Lung (tissue), 12 donors: ENCODE measurements around the gene OR52N1. TPM values are rescaled to one million over a fixed set of nuclear protein-coding genes. Genes with fewer than 3 reads are reported as not detected.

Experiments used
- ATAC-seq: fragments of 200-7000 bp; cut with Tn5 transposase; one replicate; pipeline ENCODE4 v1.9.1; 2020; ENCODE audit warnings: moderate number of reproducible peaks; ENCODE audit not compliant: insufficient read depth, low FRiP score
- DNase-seq, 3 donors: peaks; one replicate each; pipeline ENCODE4 v3.0.0-alpha.2; 2013 to 2017
- H3K27ac ChIP-seq, 2 donors: one replicate each; pipeline ENCODE4 v1.5.1; 2013; ENCODE audit warnings: mild to moderate bottlenecking in 2 of 2, moderate library complexity in 2 of 2, control low read depth in 1 of 2, inconsistent platforms in 1 of 2, low read depth in 1 of 2, low read length in 1 of 2
- H3K27me3 ChIP-seq, 3 donors: one replicate each; pipeline ENCODE4 v1.5.1; 2013; ENCODE audit warnings: low read length in 2 of 3; ENCODE audit not compliant: control insufficient read depth in 3 of 3, insufficient read depth in 3 of 3
- H3K36me3 ChIP-seq, 4 donors: one replicate each; pipeline ENCODE4 v1.5.1; 2013; ENCODE audit warnings: low read length in 4 of 4, mild to moderate bottlenecking in 1 of 4, moderate library complexity in 1 of 4; ENCODE audit not compliant: control insufficient read depth in 4 of 4, insufficient read depth in 4 of 4
- H3K4me1 ChIP-seq, 5 donors: one replicate each; pipeline ENCODE4 v1.5.1; 2013; ENCODE audit warnings: low read length in 5 of 5, mild to moderate bottlenecking in 2 of 5, moderate library complexity in 1 of 5; ENCODE audit not compliant: control insufficient read depth in 5 of 5, insufficient read depth in 5 of 5
- H3K4me3 ChIP-seq: one replicate; pipeline ENCODE4 v1.5.1; 2013; ENCODE audit warnings: mild to moderate bottlenecking, control low read depth, moderate library complexity
- H3K9ac ChIP-seq, 2 donors: one replicate each; pipeline ENCODE4 v1.5.1; 2013; ENCODE audit warnings: low read length in 2 of 2, control low read depth in 1 of 2; ENCODE audit not compliant: insufficient read depth in 1 of 2
- H3K9me3 ChIP-seq, 4 donors: one replicate each; pipeline ENCODE4 v1.5.1; 2013; ENCODE audit warnings: low read length in 3 of 4, mild to moderate bottlenecking in 1 of 4, moderate library complexity in 1 of 4; ENCODE audit not compliant: control insufficient read depth in 4 of 4, insufficient read depth in 3 of 4
- WGBS, 2 donors: extraction: QIAGEN DNeasy Blood & Tissue Kit; methylation state at CpG; one replicate each; pipeline ENCODE4 v1.1.7; 2013; 5-methylcytosine and 5-hydroxymethylcytosine counted together
- polyA plus RNA-seq, 2 donors: library from polyadenylated mRNA; stranded (reverse); fragments of 200-250 nt; gene quantifications; one replicate each; pipeline ENCODE4 v1.2.1, GENCODE V29; 2013
- total RNA-seq, 2 donors: library from RNA; depleted of rRNA in 1 of 2; stranded (reverse); fragments of >200 nt in 1 of 2; gene quantifications; one replicate each; pipeline ENCODE4 v1.2.1, GENCODE V29; 2014 to 2021
- TF ChIP-seq, protein P1 (sequence below): IDR thresholded peaks from 2 replicates; pipeline ENCODE4 v1.5.1; 2012; ENCODE audit warnings: mild to moderate bottlenecking; ENCODE audit errors: control extremely low read depth, extremely low read depth
- donor health status: control.
- donor health status: control.
- donor health status: Bipolar disorder and iron deficiency.
- donor health status: healthy.
- donor health status: DM: yes; HTN: yes; CAD: no.

The OR52N1 gene
- total and polyA plus RNA-seq, 4 donors, result not detected

DNA sequence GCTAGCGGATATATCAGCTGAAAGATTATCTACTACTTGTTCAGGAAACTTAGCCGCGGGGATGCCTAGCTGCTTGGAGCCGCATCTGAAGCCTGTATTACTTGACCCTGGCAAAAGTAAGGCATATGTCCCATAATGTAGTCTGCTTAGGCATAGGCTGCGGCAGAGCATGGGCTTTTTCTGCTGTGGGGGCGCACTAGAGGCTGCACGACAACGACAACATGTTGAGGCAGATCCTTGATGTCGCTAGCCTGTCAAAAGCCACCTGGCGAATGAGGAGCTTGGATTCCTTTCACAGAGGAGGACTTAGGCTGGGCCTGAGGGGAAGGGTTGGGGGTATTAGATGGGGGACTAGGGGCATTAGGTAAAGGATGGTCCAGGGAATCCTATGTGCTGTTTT, 16.5 kb upstream of the OR52N1 start:
- Histone ChIP-seq H3K27ac (no peak overlapping the region), H3K9ac (no peak overlapping the region), H3K4me3 (no peak overlapping the region), H3K27me3 (no peaks in the 10 kb centered on the region), H3K4me1 (peaks cover 0 to 5% (median 0%) of the 10 kb centered on the region in 5 donors), H3K9me3 (peaks cover 0 to 4% (median 0%) of the 10 kb centered on the region in 4 donors), H3K36me3 (no peaks in the 10 kb centered on the region)
- DNase-seq, result no peak
- TF ChIP-seq, protein P1, sequence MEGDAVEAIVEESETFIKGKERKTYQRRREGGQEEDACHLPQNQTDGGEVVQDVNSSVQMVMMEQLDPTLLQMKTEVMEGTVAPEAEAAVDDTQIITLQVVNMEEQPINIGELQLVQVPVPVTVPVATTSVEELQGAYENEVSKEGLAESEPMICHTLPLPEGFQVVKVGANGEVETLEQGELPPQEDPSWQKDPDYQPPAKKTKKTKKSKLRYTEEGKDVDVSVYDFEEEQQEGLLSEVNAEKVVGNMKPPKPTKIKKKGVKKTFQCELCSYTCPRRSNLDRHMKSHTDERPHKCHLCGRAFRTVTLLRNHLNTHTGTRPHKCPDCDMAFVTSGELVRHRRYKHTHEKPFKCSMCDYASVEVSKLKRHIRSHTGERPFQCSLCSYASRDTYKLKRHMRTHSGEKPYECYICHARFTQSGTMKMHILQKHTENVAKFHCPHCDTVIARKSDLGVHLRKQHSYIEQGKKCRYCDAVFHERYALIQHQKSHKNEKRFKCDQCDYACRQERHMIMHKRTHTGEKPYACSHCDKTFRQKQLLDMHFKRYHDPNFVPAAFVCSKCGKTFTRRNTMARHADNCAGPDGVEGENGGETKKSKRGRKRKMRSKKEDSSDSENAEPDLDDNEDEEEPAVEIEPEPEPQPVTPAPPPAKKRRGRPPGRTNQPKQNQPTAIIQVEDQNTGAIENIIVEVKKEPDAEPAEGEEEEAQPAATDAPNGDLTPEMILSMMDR, result no peak
- 71 to 84% methylated on average over 10 of the region's 10 CpGs for WGBS, 2 donors
- no peak for ATAC-seq

DNA sequence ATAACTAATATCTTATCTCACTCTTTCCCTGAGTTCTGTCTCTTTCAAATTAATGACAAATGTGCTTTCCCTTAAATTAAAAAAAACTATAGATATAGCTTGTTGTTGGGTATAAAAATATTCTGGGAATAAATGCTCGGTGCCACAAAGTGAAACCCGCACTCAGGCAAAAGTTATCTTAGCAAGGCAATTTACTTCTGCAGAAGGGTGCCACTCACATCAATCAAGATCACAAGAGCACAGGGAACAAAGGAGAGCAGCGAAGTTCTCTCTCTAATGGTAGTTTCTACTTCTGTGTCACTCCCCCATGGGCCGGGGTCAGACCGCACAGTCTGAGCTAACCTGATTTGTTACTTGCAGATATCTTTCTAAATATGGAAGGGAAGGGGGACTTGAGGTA, 12.9 kb upstream of the OR52N1 start:
- no peak for DNase-seq
- WGBS, 2 donors, result 85 to 96% methylated on average over 5 of the region's 5 CpGs
- H3K4me1 ChIP-seq, result peaks cover 0 to 4% (median 0%) of the 10 kb centered on the region in 5 donors

GRCh38 chr11:5796541-5796940, 5.5 kb upstream of the OR52N1 start:
- Histone ChIP-seq H3K27ac (no peak overlapping the region), H3K4me3 (no peak overlapping the region), H3K9ac (no peak overlapping the region), H3K36me3 (no peaks in the 10 kb centered on the region), H3K27me3 (no peaks in the 10 kb centered on the region), H3K9me3 (no peaks in the 10 kb centered on the region), H3K4me1 (no peaks in the 10 kb centered on the region)
- ATAC-seq, result no peak
- WGBS, 2 donors, result 91 to 92% methylated on average over 6 of the region's 6 CpGs
- TF ChIP-seq, protein P1, result no peak
- no peak for DNase-seq

More for the DNA sequence above, 12.9 kb upstream of the OR52N1 start:
- H3K9me3 ChIP-seq, result peaks cover 0 to 4% (median 0%) of the 10 kb centered on the region in 4 donors
- H3K27me3 ChIP-seq, result no peaks in the 10 kb centered on the region
- H3K4me3 ChIP-seq, result no peak overlapping the region
- H3K36me3 ChIP-seq, result no peaks in the 10 kb centered on the region
- no peak overlapping the region for H3K27ac ChIP-seq
- no peak for ATAC-seq
- TF ChIP-seq, protein P1, result no peak
- no peak overlapping the region for H3K9ac ChIP-seq

- Histone ChIP-seq H3K4me1 (no peaks in the 10 kb centered on the region), H3K9me3 (no peaks in the 10 kb centered on the region), H3K27me3 (no peaks in the 10 kb centered on the region), H3K36me3 (no peaks in the 10 kb centered on the region), H3K4me3 (no peak within 1 kb of the TSS), H3K9ac (no peak within 1 kb of the TSS), H3K27ac (no peak within 1 kb of the TSS)
- DNase-seq, result no peak
- no peak for ATAC-seq
- TF ChIP-seq, protein P1, result no peak
- WGBS, 2 donors, result 47 to 71% methylated on average over 4 of the region's 4 CpGs
Observed at GRCh38 chr11:5783255-5783654, 7.8 kb downstream of the OR52N1 start, which contains the start of gene OR52N5. OR52N5 (minus strand) TSS chr11:5783355; CDS start chr11:5778634, 4,721 bp downstream.
